ENCODE measurements around the gene NDUFS6. TPM values are rescaled to one million over a fixed set of nuclear protein-coding genes. Genes with fewer than 3 reads are reported as not detected.
A peak's percentile ranks its signal among the peaks of the same experiment; 100 is the strongest.

NDUFS6 gene
- total and polyA plus RNA-seq, 2 experiments from 2014 or later = 141 to 371 TPM

GRCh38 chr5:1794901-1795290 lies 6.3 kb upstream of the NDUFS6 start:
- DNase-seq (ENCODE audit: low read depth in 1 of 2, low spot score in 1 of 2) = no peak
- no peak overlapping the region for H3K27ac ChIP-seq
- H3K4me3 ChIP-seq = no peak overlapping the region

GRCh38 chr5:1795506-1795905 lies 5.7 kb upstream of the NDUFS6 start:
- no peaks in the 10 kb centered on the region for H3K9me3 ChIP-seq (ENCODE audit: low read depth)
- no peak overlapping the region for H3K4me3 ChIP-seq
- DNase-seq (ENCODE audit: low read depth in 1 of 2, low spot score in 1 of 2) = no peak
- no peak for TF ChIP-seq CTCF (IDR thresholded peaks at IDR 0.05; ENCODE audit: low read depth, low read length)
- no peak overlapping the region for H3K27ac ChIP-seq
- H3K36me3 ChIP-seq = peaks cover 9% of the 10 kb centered on the region
- no peaks in the 10 kb centered on the region for H3K27me3 ChIP-seq
- H3K4me1 ChIP-seq (ENCODE audit: low read depth) = peaks cover 18% of the 10 kb centered on the region

More at GRCh38 chr5:1794901-1795290, 6.3 kb upstream of the NDUFS6 start:
- peaks cover 12% of the 10 kb centered on the region for H3K4me1 ChIP-seq (ENCODE audit: low read depth)
- TF ChIP-seq CTCF (IDR thresholded peaks at IDR 0.05; ENCODE audit: low read depth, low read length) = no peak
- no peaks in the 10 kb centered on the region for H3K9me3 ChIP-seq (ENCODE audit: low read depth)
- H3K36me3 ChIP-seq = peaks cover 9% of the 10 kb centered on the region
- H3K27me3 ChIP-seq = no peaks in the 10 kb centered on the region

GRCh38 chr5:1795931-1796330 lies 5.3 kb upstream of the NDUFS6 start:
- no peak for DNase-seq (ENCODE audit: low read depth in 1 of 2, low spot score in 1 of 2)
- H3K27me3 ChIP-seq = no peaks in the 10 kb centered on the region
- H3K36me3 ChIP-seq = peaks cover 9% of the 10 kb centered on the region
- no peak for TF ChIP-seq CTCF (IDR thresholded peaks at IDR 0.05; ENCODE audit: low read depth, low read length)
- H3K4me1 ChIP-seq (ENCODE audit: low read depth) = peaks cover 21% of the 10 kb centered on the region
- no peaks in the 10 kb centered on the region for H3K9me3 ChIP-seq (ENCODE audit: low read depth)
- H3K4me3 ChIP-seq = no peak overlapping the region
- no peak overlapping the region for H3K27ac ChIP-seq

DNA sequence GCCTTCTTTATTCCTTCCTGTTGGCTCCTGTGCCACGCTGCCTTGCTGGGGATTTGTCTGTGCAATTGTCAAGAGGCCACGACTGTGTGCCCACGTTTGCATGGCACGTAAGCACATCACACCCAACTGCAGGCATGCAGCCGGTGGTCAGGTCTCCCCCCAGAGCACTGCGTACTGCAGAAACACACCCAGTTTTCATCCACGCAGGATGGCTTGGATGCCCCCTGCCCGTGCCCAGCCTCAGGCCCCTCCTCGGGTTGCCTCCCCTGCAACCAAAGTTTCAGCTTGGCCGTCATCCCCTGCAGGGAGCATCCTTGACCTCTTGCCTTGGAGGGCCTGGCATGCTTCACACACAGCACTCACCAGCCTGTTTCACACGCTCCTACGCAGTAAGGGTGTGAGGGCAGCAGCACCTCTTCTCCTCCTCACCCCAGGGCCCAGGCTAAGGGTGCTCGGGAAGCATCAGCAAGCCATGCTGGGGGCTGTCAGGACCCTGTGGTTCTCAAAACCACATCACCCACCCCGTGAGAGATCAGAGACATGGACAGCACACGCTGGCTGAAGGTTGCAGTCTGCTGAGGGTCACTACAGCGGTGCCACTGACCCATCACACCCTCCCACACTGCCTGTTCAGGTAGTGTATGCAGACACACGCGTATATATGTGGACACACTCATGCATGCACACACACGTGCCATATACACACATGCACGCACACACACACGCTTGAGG lies 4.7 kb upstream of the NDUFS6 start:
- H3K27ac ChIP-seq = peak overlapping the region; percentile 8
- TF ChIP-seq CTCF (IDR thresholded peaks at IDR 0.05; ENCODE audit: low read depth, low read length) = no peak

DNA sequence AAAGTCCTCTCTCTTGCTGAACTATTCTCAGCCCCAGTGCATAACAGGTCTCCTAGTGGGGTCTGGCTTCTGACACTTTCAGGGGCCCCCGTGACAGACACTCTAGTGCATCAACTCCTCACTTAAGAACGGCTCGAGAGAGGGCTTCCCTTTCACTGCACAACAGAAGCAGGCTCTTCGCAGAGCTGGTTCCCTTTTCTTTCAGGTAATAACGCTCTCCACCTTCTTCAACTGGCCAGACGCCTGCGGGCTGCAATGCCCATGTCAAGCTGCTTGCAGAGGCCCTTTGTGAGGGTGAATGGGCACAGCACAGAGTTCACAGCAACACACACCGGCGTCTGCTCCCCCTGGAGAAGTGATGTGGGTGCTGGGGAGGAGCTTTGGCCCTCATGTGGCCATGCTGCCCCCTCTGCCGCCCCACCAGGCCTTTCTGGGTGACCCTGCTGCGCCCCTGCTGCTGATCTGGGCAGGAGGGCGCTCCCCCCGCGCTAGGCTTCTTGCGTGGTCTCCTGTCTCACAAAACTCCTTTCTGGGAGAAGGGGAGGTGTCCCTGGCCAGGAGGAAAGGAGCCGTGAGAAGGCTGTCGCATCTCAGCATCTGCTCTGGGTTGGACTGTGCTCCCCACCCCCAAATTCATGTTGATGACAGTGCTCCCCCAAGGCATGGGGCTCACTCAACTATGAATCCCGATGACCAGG lies 4.0 kb upstream of the NDUFS6 start:
- H3K36me3 ChIP-seq = peaks cover 9% of the 10 kb centered on the region
- TF ChIP-seq CTCF (IDR thresholded peaks at IDR 0.05; ENCODE audit: low read depth, low read length) = no peak
- H3K27ac ChIP-seq = peak overlapping the region; percentile 8
- DNase-seq (ENCODE audit: low read depth in 1 of 2, low spot score in 1 of 2) = peak in 1 of 2 donors; percentile 35
- H3K9me3 ChIP-seq (ENCODE audit: low read depth) = no peaks in the 10 kb centered on the region
- H3K4me1 ChIP-seq (ENCODE audit: low read depth) = peaks cover 24% of the 10 kb centered on the region
- no peak overlapping the region for H3K4me3 ChIP-seq
- no peaks in the 10 kb centered on the region for H3K27me3 ChIP-seq

More for the DNA sequence above, 4.7 kb upstream of the NDUFS6 start:
- H3K4me3 ChIP-seq = no peak overlapping the region
- peaks cover 9% of the 10 kb centered on the region for H3K36me3 ChIP-seq
- no peak for DNase-seq (ENCODE audit: low read depth in 1 of 2, low spot score in 1 of 2)
- H3K4me1 ChIP-seq (ENCODE audit: low read depth) = peaks cover 21% of the 10 kb centered on the region
- H3K9me3 ChIP-seq (ENCODE audit: low read depth) = no peaks in the 10 kb centered on the region
- H3K27me3 ChIP-seq = no peaks in the 10 kb centered on the region

Measured in cardiac muscle cell (in vitro differentiated cells and primary cell).